ENCODE measurements around the gene AVL9. TPM values are rescaled to one million over a fixed set of nuclear protein-coding genes. Genes with fewer than 3 reads are reported as not detected.

The AVL9 gene
- total and polyA plus RNA-seq, 2 of the 13 experiments (the other 11 are each of a cell fraction or from before 2014, with no cell fraction given), result 29.9 to 48.0 TPM

- TF ChIP-seq ZHX2 (IDR thresholded peaks at IDR 0.05; ENCODE audit: low read depth) (no peak), ZHX2 (CRISPR knock-in tag; IDR thresholded peaks at IDR 0.05; ENCODE audit: borderline replicate concordance) (peak; percentile 82), ZBTB42 (CRISPR knock-in tag; IDR thresholded peaks at IDR 0.05) (no peak), ZKSCAN8 (CRISPR knock-in tag; IDR thresholded peaks at IDR 0.05; ENCODE audit: borderline replicate concordance) (0 out of 2 replicates have a peak, but pooled peaks have one; percentile 23), TOE1 (CRISPR knock-in tag; IDR thresholded peaks at IDR 0.05) (no peak), MTF2 (CRISPR knock-in tag; IDR thresholded peaks at IDR 0.05; ENCODE audit: borderline replicate concordance) (no peak), MATR3 (CRISPR knock-in tag; IDR thresholded peaks at IDR 0.05) (no peak), NR1H2 (CRISPR knock-in tag; IDR thresholded peaks at IDR 0.05; ENCODE audit: borderline replicate concordance, low read depth) (0 out of 2 replicates have a peak, but pooled peaks have one; percentile 87), NFIC (IDR thresholded peaks at IDR 0.05; ENCODE audit: low read length) (no peak), ZNF510 (CRISPR knock-in tag; IDR thresholded peaks at IDR 0.05; ENCODE audit: low read depth) (peak; percentile 42; the same call in 1 of the 2 replicates), ZFAT (CRISPR knock-in tag; conservative IDR thresholded peaks at IDR 0.05) (0 out of 2 replicates have a peak, but pooled peaks have one; percentile 45), SP140L (CRISPR knock-in tag; IDR thresholded peaks at IDR 0.05; ENCODE audit: borderline replicate concordance) (no peak), HNRNPUL1 (IDR thresholded peaks at IDR 0.05; ENCODE audit: low read depth, low read length) (peak; percentile 62; the same call in 1 of the 2 replicates), STAT5B (CRISPR knock-in tag; IDR thresholded peaks at IDR 0.05) (peak; percentile 73; the same call in 1 of the 2 replicates), XRCC5 (optimal IDR thresholded peaks at IDR 0.05; ENCODE audit: low read length) (peak; percentile 45), ZNF362 (CRISPR knock-in tag; IDR thresholded peaks at IDR 0.05; ENCODE audit: borderline replicate concordance) (0 out of 2 replicates have a peak, but pooled peaks have one; percentile 37), JARID2 (CRISPR knock-in tag; IDR thresholded peaks at IDR 0.05; ENCODE audit: insufficient replicate concordance) (peak; percentile 50), ZFP37 (CRISPR knock-in tag; IDR thresholded peaks at IDR 0.05; ENCODE audit: borderline replicate concordance) (peak; percentile 72; the same call in 1 of the 2 replicates), ZNF652 (CRISPR knock-in tag; IDR thresholded peaks at IDR 0.05; ENCODE audit: borderline replicate concordance, low read depth) (no peak), SMAD1 (CRISPR knock-in tag; IDR thresholded peaks at IDR 0.05; ENCODE audit: borderline replicate concordance, low read depth) (no peak), ZKSCAN5 (CRISPR knock-in tag; IDR thresholded peaks at IDR 0.05) (no peak), ZSCAN9 (CRISPR knock-in tag; IDR thresholded peaks at IDR 0.05; ENCODE audit: borderline replicate concordance) (peak; percentile 89), ZNF274 (CRISPR knock-in tag; IDR thresholded peaks at IDR 0.05) (peak; percentile 90)
- TF ChIP-seq, protein P1, sequence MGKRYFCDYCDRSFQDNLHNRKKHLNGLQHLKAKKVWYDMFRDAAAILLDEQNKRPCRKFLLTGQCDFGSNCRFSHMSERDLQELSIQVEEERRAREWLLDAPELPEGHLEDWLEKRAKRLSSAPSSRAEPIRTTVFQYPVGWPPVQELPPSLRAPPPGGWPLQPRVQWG (CRISPR knock-in tag; IDR thresholded peaks at IDR 0.05; ENCODE audit: borderline replicate concordance, low read depth), result no peak
These were observed at the start of gene AVL9 (continued) for GRCh38 chr7:32495298-32496051.

All from HepG2 (cell line).